HCT116 (cell line): ENCODE results near the gene PHYKPL. TPM values are rescaled to one million over a fixed set of nuclear protein-coding genes. Genes with fewer than 3 reads are reported as not detected.
"Not testable (repeated sequence)": the region's sequence is repeated elsewhere in the genome, so short reads cannot be mapped to it uniquely, and the experiment has no call there.

Experiments used
- ATAC-seq: fragments of 200-7000 bp; cut with Tn5 transposase; 2 replicates; pipeline ENCODE4 v1.9.1; 2020; ENCODE audit warnings: mild to moderate bottlenecking, moderate library complexity
- BruUV-seq: library from RNA; stranded (reverse); fragments of 400-500 nt; replicated peaks from 2 replicates; lab custom pipeline; 2021; lab: Mats Ljungman, UMichigan
- CTCF ChIA-PET: fragments of 300-600 bp; sonication (Branson Sonifier 250); formaldehyde crosslinking; loops from one replicate; lab custom pipeline; 2021; ENCODE audit warnings: antibody characterized with exemption; lab: Charles Lee
- POLR2A ChIA-PET: fragments of 300-600, 350-600 bp; sonication (Branson Sonifier 250); formaldehyde crosslinking; loops from one replicate; lab custom pipeline; 2021; ENCODE audit warnings: antibody characterized with exemption; lab: Charles Lee
- RAD21 ChIA-PET, 2 experiments: fragments of 300-600 bp; sonication (Branson Sonifier 250); formaldehyde crosslinking; loops; one replicate each; lab custom pipeline; 2023; ENCODE audit warnings: low total read pairs in 2 of 2; ENCODE audit not compliant: uncharacterized antibody in 2 of 2, unreplicated experiment in 2 of 2, low non-redundant PET in 1 of 2; lab: Charles Lee
- DNase-seq: peaks from one replicate; pipeline ENCODE4 v3.0.0-alpha.2; 2010; ENCODE audit warnings: low read depth, low spot score
- H2AFZ ChIP-seq: fragments of 200-600 bp; shearing (Covaris generic), sonication (generic); 2 replicates; pipeline ENCODE4 v1.6.1; 2017; ENCODE audit warnings: low read depth, mixed run types, mixed read lengths, antibody characterized with exemption, low read length; ENCODE audit not compliant: poor library complexity, severe bottlenecking
- H3K27ac ChIP-seq: 2 replicates; pipeline ENCODE4 v1.5.1; 2012; ENCODE audit warnings: low read depth, low read length
- H3K27me3 ChIP-seq: fragments of 200-600 bp; sonication (generic); 2 replicates; pipeline ENCODE4 v1.6.1; 2016; ENCODE audit warnings: mixed run types, low read length, mixed read lengths; ENCODE audit not compliant: insufficient read depth
- H3K36me3 ChIP-seq, 2 experiments: fragments of 200-500 bp in 1 of 2; fragments of 200-600 bp in 1 of 2; sonication (Bioruptor generic) in 1 of 2; sonication (generic) in 1 of 2; 2 replicates each; pipeline versions ENCODE4 v1.5.1 to v1.6.1; 2014 to 2016; ENCODE audit warnings: low read length in 2 of 2, inconsistent platforms in 1 of 2, mixed read lengths in 1 of 2, mixed run types in 1 of 2; ENCODE audit not compliant: insufficient read depth in 2 of 2, control insufficient read depth in 1 of 2
- H3K4me1 ChIP-seq, 2 experiments: fragments of 200-600 bp in 1 of 2; sonication (generic) in 1 of 2; 2 replicates each; pipeline versions ENCODE4 v1.5.1 to v1.6.1; 2012 to 2017; ENCODE audit warnings: low read length in 2 of 2, inconsistent platforms in 1 of 2, mild to moderate bottlenecking in 1 of 2, mixed read lengths in 1 of 2, mixed run types in 1 of 2, moderate library complexity in 1 of 2; ENCODE audit not compliant: insufficient read depth in 2 of 2, control insufficient read depth in 1 of 2
- H3K4me2 ChIP-seq: fragments of 200-600 bp; sonication (generic); 2 replicates; pipeline ENCODE4 v1.6.1; 2017; ENCODE audit warnings: mixed run types, low read length, mixed read lengths
- H3K4me3 ChIP-seq, 2 experiments: fragments of 200-600 bp in 1 of 2; sonication (generic) in 1 of 2; replicated peaks in 1 of 2; 2 replicates each; pipeline ENCODE4 v1.5.1; 2011 to 2016; ENCODE audit warnings: low read length in 2 of 2, control low read depth in 1 of 2, low read depth in 1 of 2, mild to moderate bottlenecking in 1 of 2, mixed read lengths in 1 of 2, mixed run types in 1 of 2
- H3K79me2 ChIP-seq: fragments of 200-600 bp; sonication (generic); 2 replicates; pipeline ENCODE4 v1.6.1; 2017; ENCODE audit warnings: mild to moderate bottlenecking, mixed run types, low read length, moderate library complexity, mixed read lengths; ENCODE audit not compliant: insufficient read depth
- H3K9ac ChIP-seq: fragments of 200-600 bp; sonication (generic); 2 replicates; pipeline ENCODE4 v1.6.1; 2016; ENCODE audit warnings: low read length, mixed read lengths
- H3K9me2 ChIP-seq: fragments of 200-600 bp; sonication (generic), shearing (Covaris generic); 2 replicates; pipeline ENCODE4 v1.6.1; 2017; ENCODE audit warnings: mixed run types, mild to moderate bottlenecking, moderate library complexity; ENCODE audit not compliant: insufficient read depth
- H3K9me3 ChIP-seq, 2 experiments: fragments of 200-500 bp in 1 of 2; fragments of 200-600 bp in 1 of 2; sonication (Bioruptor generic) in 1 of 2; sonication (generic) in 1 of 2; 2 replicates each; pipeline ENCODE4 v1.6.1; 2014 to 2017; ENCODE audit warnings: low read length in 2 of 2, mixed read lengths in 2 of 2, inconsistent platforms in 1 of 2, low read depth in 1 of 2, mild to moderate bottlenecking in 1 of 2, mixed run types in 1 of 2, moderate library complexity in 1 of 2; ENCODE audit not compliant: control insufficient read depth in 1 of 2, insufficient read depth in 1 of 2
- H4K20me1 ChIP-seq: fragments of 200-600 bp; sonication (generic), shearing (Covaris generic); 2 replicates; pipeline ENCODE4 v1.6.1; 2017; ENCODE audit warnings: mixed run types, mild to moderate bottlenecking, moderate library complexity; ENCODE audit not compliant: insufficient read depth
- CBX3 ChIP-seq: IDR thresholded peaks from 2 replicates; pipeline ENCODE4 v1.6.1; 2012; ENCODE audit warnings: low read depth
- EZH2 ChIP-seq: fragments of 200-600 bp; sonication (generic); IDR thresholded peaks from 2 replicates; pipeline ENCODE4 v1.6.1; 2017; ENCODE audit warnings: antibody characterized with exemption, mixed run types
- EZH2phosphoT487 ChIP-seq: fragments of 200-600 bp; IDR thresholded peaks from 2 replicates; pipeline ENCODE4 v1.6.1; 2018; ENCODE audit warnings: antibody characterized with exemption, borderline replicate concordance
- JUND ChIP-seq: IDR thresholded peaks from 2 replicates; pipeline ENCODE4 v1.6.1; 2012
- POLR2AphosphoS5 ChIP-seq: IDR thresholded peaks from 2 replicates; pipeline ENCODE4 v1.6.1; 2011; ENCODE audit warnings: mild to moderate bottlenecking, low read depth, low read length, moderate library complexity
- RAD21 ChIP-seq: IDR thresholded peaks from 2 replicates; pipeline ENCODE4 v1.6.1; 2012; ENCODE audit warnings: low read depth, mild to moderate bottlenecking
- SIN3A ChIP-seq: IDR thresholded peaks from 2 replicates; pipeline ENCODE4 v1.6.1; 2012; ENCODE audit warnings: low read depth
- SP1 ChIP-seq: IDR thresholded peaks from 2 replicates; pipeline ENCODE4 v1.6.1; 2012; ENCODE audit warnings: low read depth
- TCF7L2 ChIP-seq: IDR thresholded peaks from 2 replicates; pipeline ENCODE4 v1.7.0; 2011; ENCODE audit warnings: borderline replicate concordance, inconsistent platforms; ENCODE audit not compliant: insufficient read depth, insufficient read length; ENCODE audit errors: extremely low read depth
- YY1 ChIP-seq: IDR thresholded peaks from 2 replicates; pipeline ENCODE4 v1.6.1; 2011; ENCODE audit warnings: low read length, low read depth, moderate library complexity, mild to moderate bottlenecking; ENCODE audit not compliant: insufficient replicate concordance; ENCODE audit errors: extremely low read depth
- ZFX ChIP-seq: fragments of 450-650 bp; IDR thresholded peaks from 2 replicates; pipeline ENCODE4 v1.6.1; 2017
- intact Hi-C: fragments of 100-400 bp; cut with micrococcal nuclease; formaldehyde crosslinking; loops from 2 replicates; pipeline ENCODE4 v1.10.0; 2022
- total RNA-seq: library from RNA; stranded (reverse); gene quantifications from one replicate; pipeline ENCODE4 v1.2.1, GENCODE V29; 2021; ENCODE audit not compliant: unreplicated experiment
- TF ChIP-seq, protein P1 (sequence below): IDR thresholded peaks from 2 replicates; pipeline ENCODE4 v1.6.1; 2011; ENCODE audit warnings: mild to moderate bottlenecking, low read length, moderate library complexity; ENCODE audit not compliant: insufficient replicate concordance; ENCODE audit errors: extremely low read depth
- TF ChIP-seq, protein P2 (sequence below): IDR thresholded peaks from 2 replicates; pipeline ENCODE4 v1.6.1; 2012

Gene PHYKPL
- total RNA-seq, 1 experiment from 2014 or later: 57.8 TPM

DNA sequence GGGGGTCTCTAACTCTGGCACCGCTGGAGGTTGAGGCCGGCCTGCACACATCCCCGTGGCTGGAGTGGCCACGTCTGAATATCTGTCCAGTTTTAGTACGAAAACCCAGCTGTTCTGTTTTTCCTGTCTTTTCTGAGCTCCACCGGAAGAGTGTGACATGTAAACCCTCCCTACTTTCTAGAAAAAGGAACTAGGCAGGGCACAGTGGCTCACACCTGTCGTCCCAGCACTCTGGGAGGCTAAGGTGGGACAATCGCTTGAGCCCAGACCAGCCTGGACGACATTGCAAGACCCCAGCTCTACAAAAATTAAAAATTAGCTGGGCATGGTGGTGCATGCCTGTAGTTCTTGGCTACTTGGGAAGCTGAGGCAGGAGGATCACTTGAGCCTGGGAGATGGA is 8.2 kb upstream of the PHYKPL start:
- Histone ChIP-seq H3K27ac (no peak overlapping the region), H3K9me2 (no peaks in the 10 kb centered on the region), H2AFZ (no peak overlapping the region), H3K4me2 (no peak overlapping the region), H3K4me1 (no peaks in the 10 kb centered on the region), H3K27me3 (no peaks in the 10 kb centered on the region), H3K9me3 (no peaks in the 10 kb centered on the region), H3K4me3 (no peak overlapping the region), H3K79me2 (no peaks in the 10 kb centered on the region), H3K9ac (no peak overlapping the region), H3K36me3 (no peaks in the 10 kb centered on the region), H4K20me1 (no peaks in the 10 kb centered on the region)
- CTCF ChIA-PET: no interaction called here
- POLR2A ChIA-PET: no interaction called here
- RAD21 ChIA-PET: no interaction called here
- ATAC-seq (no peak), DNase-seq (no peak)
- intact Hi-C loops: no loop called here
- BruUV-seq: no TSS peak
- no peak for TF ChIP-seq TCF7L2
- TF ChIP-seq, protein P1, sequence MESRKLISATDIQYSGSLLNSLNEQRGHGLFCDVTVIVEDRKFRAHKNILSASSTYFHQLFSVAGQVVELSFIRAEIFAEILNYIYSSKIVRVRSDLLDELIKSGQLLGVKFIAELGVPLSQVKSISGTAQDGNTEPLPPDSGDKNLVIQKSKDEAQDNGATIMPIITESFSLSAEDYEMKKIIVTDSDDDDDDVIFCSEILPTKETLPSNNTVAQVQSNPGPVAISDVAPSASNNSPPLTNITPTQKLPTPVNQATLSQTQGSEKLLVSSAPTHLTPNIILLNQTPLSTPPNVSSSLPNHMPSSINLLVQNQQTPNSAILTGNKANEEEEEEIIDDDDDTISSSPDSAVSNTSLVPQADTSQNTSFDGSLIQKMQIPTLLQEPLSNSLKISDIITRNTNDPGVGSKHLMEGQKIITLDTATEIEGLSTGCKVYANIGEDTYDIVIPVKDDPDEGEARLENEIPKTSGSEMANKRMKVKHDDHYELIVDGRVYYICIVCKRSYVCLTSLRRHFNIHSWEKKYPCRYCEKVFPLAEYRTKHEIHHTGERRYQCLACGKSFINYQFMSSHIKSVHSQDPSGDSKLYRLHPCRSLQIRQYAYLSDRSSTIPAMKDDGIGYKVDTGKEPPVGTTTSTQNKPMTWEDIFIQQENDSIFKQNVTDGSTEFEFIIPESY: no peak
- no peak for TF ChIP-seq POLR2AphosphoS5
- no peak for TF ChIP-seq EZH2phosphoT487

DNA sequence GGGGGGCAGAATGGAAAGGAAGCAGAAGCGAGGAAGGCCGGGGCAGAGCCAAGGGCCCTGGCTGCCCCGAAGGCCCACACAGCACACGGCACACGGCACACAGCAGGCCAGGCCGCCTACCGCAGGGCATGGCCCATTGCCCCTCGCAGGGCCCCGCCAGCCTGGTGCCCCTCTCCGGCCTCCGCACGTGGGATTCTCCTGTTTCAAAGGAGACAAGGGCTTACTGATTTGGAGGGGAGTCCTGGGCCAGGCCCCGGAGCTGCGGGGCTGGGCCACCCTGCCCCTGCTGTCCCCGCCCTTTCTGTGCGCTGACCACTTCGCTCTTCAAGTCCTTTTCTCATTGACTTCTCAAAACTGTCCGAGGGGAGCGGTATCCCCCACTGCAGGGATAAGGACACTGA is 7.7 kb upstream of the PHYKPL start:
- CTCF ChIA-PET: no interaction called here
- no TSS peak for BruUV-seq
- Histone ChIP-seq H4K20me1 (no peaks in the 10 kb centered on the region), H3K27me3 (no peaks in the 10 kb centered on the region)
- no peak for TF ChIP-seq YY1
- TF ChIP-seq EZH2: no peak
- TF ChIP-seq JUND: no peak
- TF ChIP-seq SIN3A: no peak
- no peak for TF ChIP-seq SP1
- TF ChIP-seq, protein P2, sequence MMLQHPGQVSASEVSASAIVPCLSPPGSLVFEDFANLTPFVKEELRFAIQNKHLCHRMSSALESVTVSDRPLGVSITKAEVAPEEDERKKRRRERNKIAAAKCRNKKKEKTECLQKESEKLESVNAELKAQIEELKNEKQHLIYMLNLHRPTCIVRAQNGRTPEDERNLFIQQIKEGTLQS: no peak
- TF ChIP-seq CBX3: no peak
- TF ChIP-seq ZFX: no peak
- TF ChIP-seq RAD21: no peak
- TF ChIP-seq, all 23 proteins: peak for 0
- no peak overlapping the region for H3K27ac ChIP-seq
- no peak for ATAC-seq
- H3K4me1 ChIP-seq: no peaks in the 10 kb centered on the region
- no peak overlapping the region for H3K4me3 ChIP-seq
- H3K9me2 ChIP-seq: no peaks in the 10 kb centered on the region
- no peak for DNase-seq
- POLR2A ChIA-PET: no interaction called here
- RAD21 ChIA-PET: no interaction called here
- no peak overlapping the region for H3K9ac ChIP-seq
- intact Hi-C loops: no loop called here
- no peaks in the 10 kb centered on the region for H3K79me2 ChIP-seq
- no peak overlapping the region for H2AFZ ChIP-seq
- no peaks in the 10 kb centered on the region for H3K9me3 ChIP-seq
- H3K4me2 ChIP-seq: no peak overlapping the region
- no peaks in the 10 kb centered on the region for H3K36me3 ChIP-seq

DNA sequence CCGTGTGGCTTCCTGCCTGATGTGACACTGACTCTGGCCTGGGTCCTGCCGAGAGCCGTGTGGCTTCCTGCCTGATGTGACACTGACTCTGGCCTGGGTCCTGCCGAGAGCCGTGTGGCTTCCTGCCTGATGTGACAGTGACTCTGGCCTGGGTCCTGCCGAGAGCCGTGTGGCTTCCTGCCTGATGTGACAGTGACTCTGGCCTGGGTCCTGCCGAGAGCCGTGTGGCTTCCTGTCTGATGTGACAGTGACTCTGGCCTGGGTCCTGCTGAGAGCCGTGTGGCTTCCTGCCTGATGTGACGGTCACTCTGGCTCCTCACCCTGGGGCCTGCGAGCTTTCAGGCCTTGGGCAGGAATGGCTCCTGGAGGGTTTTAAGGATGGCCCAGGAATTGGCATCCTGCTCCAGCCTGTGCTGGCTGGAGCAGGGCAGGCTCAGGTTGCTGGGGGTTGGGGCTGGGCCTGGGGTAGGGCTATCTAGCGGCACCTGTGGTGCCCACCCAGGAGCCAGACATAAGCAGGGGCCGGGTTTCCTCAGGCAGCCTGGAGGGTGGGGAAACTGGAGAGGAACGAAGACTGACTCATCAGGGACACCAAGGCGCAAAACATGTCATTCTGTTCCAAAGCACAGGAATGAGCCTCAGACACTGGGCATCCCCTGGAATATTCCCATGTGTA is 7.2 kb upstream of the PHYKPL start:
- BruUV-seq, POLR2A ChIA-PET, H2AFZ ChIP-seq, H3K4me3 ChIP-seq, H3K27ac ChIP-seq, CTCF ChIA-PET, DNase-seq, H3K9ac ChIP-seq, H3K9me3 ChIP-seq, ATAC-seq, H3K36me3 ChIP-seq, H3K79me2 ChIP-seq, H3K4me1 ChIP-seq, H3K27me3 ChIP-seq, H3K4me2 ChIP-seq, H3K9me2 ChIP-seq, H4K20me1 ChIP-seq, RAD21 ChIA-PET: not testable (repeated sequence)
- intact Hi-C loops: loop anchor here (5.0 kb wide), 1 partner anchor 313 kb away; no protein-coding TSS in a partner anchor
